Neuron (in vitro differentiated cells): ENCODE measurements around the gene PLEKHF1.

Experiments
- H2AFZ ChIP-seq: one replicate; pipeline ENCODE4 v1.6.1; 2013; ENCODE audit warnings: low read depth, mild to moderate bottlenecking, inconsistent platforms, low read length, moderate library complexity
- H3K27me3 ChIP-seq: one replicate; pipeline ENCODE4 v1.6.1; 2013; ENCODE audit warnings: low read length; ENCODE audit not compliant: insufficient read depth
- H3K36me3 ChIP-seq: one replicate; pipeline ENCODE4 v1.6.1; 2013; ENCODE audit warnings: low read length; ENCODE audit not compliant: insufficient read depth
- H3K4me1 ChIP-seq: one replicate; pipeline ENCODE4 v1.6.1; 2013; ENCODE audit warnings: low read length; ENCODE audit not compliant: insufficient read depth
- H3K4me3 ChIP-seq: 2 replicates; pipeline ENCODE4 v1.5.1; 2013; ENCODE audit warnings: mild to moderate bottlenecking, low read length, moderate library complexity
- H3K9me3 ChIP-seq: one replicate; pipeline ENCODE4 v1.6.1; 2013; ENCODE audit warnings: low read length

The PLEKHF1 gene

DNA sequence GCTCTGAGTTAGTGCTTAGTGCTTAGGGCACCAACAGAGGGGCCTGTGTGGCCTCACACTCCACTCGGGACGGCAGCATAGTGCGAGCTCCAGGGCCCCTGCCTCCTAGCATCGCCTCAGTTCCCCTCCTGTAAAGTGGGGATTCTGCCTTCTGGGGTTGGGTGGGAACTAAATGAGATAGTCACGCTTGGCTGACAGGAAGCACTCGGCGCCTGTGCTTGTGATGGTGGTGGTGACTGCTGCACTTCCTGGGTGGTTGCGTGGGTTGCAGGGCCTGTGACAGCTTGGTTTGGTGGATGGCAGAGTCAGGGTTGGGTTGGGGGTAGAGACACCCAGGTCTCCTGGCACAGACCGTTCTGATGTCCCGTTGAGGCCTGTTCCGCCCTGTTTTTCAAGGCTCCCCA, 7.7 kb downstream of the PLEKHF1 start:
- H3K4me3 ChIP-seq, result no peak overlapping the region
- H3K27me3 ChIP-seq, result no peaks in the 10 kb centered on the region
- no peaks in the 10 kb centered on the region for H3K9me3 ChIP-seq
- H3K4me1 ChIP-seq, result peaks cover 7% of the 10 kb centered on the region
- H3K36me3 ChIP-seq, result no peaks in the 10 kb centered on the region
- no peak overlapping the region for H2AFZ ChIP-seq

DNA sequence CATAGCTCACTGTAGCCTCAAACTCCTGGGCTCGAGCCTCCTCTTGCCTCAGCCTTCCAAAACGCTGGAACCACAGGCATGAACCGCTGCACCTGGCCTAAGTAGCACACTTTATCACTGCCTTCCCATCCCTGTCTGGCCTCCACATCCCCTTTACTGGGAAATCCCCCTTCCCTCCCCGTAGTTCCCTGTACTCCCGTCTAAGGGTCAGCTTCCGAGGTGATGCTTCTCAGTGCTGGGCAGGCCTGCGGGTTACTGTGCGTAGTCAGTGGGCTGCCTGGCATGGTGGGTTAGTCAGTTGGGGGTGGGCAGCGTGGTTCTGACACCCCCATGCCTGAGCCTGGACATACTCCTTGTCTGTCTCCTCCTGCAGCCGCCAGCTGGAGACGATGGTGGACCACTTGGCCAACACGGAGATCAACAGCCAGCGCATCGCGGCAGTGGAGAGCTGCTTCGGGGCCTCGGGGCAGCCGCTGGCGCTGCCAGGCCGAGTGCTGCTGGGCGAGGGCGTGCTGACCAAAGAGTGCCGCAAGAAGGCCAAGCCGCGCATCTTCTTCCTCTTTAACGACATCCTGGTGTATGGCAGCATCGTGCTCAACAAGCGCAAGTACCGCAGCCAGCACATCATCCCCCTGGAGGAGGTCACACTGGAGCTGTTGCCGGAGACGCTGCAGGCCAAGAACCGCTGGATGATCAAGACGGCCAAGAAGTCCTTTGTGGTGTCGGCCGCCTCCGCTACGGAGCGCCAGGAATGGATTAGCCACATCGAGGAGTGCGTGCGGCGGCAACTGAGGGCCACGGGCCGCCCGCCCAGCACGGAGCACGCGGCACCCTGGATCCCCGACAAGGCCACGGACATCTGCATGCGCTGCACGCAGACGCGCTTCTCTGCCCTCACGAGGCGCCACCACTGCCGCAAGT, 8.4 kb downstream of the PLEKHF1 start:
- no peaks in the 10 kb centered on the region for H3K36me3 ChIP-seq
- H3K9me3 ChIP-seq, result no peaks in the 10 kb centered on the region
- no peak overlapping the region for H2AFZ ChIP-seq
- H3K4me3 ChIP-seq, result no peak overlapping the region
- no peaks in the 10 kb centered on the region for H3K27me3 ChIP-seq
- peaks cover 12% of the 10 kb centered on the region for H3K4me1 ChIP-seq

DNA sequence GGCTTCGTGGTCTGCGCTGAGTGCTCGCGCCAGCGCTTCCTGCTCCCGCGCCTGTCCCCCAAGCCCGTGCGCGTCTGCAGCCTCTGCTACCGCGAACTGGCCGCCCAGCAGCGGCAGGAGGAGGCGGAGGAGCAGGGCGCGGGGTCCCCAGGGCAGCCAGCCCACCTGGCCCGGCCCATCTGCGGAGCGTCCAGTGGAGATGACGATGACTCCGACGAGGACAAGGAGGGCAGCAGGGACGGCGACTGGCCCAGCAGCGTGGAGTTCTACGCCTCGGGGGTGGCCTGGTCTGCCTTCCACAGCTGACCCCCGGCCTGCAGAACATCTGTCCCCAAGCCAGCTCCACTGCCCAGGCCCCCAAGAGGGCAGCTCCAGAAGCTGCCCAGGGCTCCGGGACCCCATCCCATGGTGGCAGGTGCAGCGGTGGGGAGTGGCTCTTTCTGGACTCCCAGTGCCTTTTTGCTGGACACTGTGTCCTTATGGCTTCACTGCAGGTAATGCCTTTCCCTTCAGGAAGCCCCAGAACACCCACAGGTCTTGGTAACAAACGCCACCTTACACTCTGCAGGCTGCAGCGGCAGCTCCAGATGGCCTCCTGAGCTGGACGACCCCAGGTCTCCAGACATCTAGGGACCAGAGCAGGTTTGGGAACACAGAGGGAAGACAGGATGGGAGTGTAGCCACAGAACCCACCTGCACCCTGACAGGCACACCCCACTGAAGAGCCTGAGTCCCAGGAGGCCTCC, 9.3 kb downstream of the PLEKHF1 start:
- Histone ChIP-seq H3K4me1 (peaks cover 14% of the 10 kb centered on the region), H2AFZ (no peak overlapping the region)

DNA sequence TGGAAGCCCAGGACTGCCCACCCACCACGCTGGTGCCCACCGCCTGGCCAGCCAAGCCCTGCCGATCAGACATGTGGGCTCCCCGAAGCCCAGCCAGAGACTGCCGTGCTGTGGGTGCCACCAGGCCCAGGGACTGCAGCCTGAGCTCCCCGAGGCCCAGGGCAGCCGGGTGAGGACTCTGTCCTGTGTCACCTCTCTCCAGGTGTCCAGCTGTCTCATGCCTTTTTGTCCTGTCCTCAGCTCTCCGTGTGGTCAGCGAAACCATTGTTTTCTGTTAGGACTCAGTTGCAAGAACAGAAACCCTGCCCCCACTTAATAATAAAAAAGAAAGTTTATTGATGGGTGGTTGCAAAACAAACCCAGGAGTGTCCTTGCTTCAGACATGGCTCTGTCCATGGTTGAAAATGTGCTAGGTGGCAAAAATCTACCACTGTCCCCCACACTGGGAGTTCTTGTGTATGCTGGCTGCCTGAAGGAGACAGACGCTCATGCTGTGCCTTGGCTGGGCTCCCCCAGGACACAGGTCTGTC, 9.9 kb downstream of the PLEKHF1 start:
- H3K4me3 ChIP-seq, result no peak overlapping the region
- no peaks in the 10 kb centered on the region for H3K9me3 ChIP-seq
- peaks cover 14% of the 10 kb centered on the region for H3K4me1 ChIP-seq
- H3K27me3 ChIP-seq, result no peaks in the 10 kb centered on the region
- no peak overlapping the region for H2AFZ ChIP-seq
- no peaks in the 10 kb centered on the region for H3K36me3 ChIP-seq

More for the DNA sequence above, 9.3 kb downstream of the PLEKHF1 start:
- no peaks in the 10 kb centered on the region for H3K9me3 ChIP-seq
- H3K27me3 ChIP-seq, result no peaks in the 10 kb centered on the region
- no peak overlapping the region for H3K4me3 ChIP-seq
- H3K36me3 ChIP-seq, result no peaks in the 10 kb centered on the region

DNA sequence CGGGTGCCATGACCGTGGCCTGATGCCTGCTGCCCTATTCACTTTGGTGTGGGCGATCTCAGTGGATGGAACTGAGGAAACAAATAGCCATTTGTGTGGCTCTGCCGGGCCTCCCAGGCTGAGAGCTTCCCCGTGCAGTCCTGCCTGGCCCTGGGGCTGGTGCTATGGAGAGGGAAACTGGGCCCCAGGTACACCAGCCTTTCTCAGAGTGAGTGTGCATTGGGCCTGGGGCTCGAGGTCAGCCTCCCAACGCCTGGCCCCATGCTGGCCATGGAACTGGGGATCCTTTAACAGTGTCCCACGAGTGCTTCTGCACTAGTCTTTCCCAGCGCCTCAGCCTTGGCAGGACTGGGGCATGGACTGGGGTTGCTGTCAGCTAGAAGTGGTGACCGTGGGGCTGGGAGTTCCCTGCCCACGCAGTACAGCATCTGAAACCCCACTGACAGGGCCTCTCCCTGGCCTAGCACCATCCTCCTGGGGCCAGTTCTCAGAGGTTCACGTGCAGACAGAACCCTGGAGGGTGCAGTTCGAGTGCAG, 10.5 kb downstream of the PLEKHF1 start:
- no peaks in the 10 kb centered on the region for H3K27me3 ChIP-seq
- H3K4me1 ChIP-seq, result peaks cover 14% of the 10 kb centered on the region
- no peak overlapping the region for H2AFZ ChIP-seq
- H3K36me3 ChIP-seq, result no peaks in the 10 kb centered on the region
- no peak overlapping the region for H3K4me3 ChIP-seq
- H3K9me3 ChIP-seq, result no peaks in the 10 kb centered on the region

DNA sequence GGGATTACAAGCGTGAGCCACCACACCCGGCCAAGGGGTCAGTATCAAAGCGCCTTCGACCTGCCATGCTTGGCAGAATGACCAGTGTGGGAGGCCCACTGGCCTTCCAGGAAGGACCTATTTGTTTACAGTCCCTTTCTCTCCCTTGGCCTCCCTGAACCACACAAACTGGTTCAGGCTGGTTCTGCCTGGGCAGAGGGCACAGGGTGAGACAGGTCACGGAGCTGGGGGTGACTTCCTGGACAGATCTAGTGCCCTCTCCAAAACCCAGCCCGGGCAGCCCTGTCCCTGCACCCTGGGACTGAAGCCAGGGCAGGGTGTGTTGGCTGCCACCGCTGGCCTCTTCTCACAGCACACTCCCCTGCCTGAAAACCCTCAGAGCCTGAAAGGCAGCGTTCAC, 11.3 kb downstream of the PLEKHF1 start:
- Histone ChIP-seq H3K36me3 (no peaks in the 10 kb centered on the region), H3K4me3 (no peak overlapping the region), H2AFZ (no peak overlapping the region), H3K27me3 (peaks cover 2% of the 10 kb centered on the region), H3K9me3 (no peaks in the 10 kb centered on the region), H3K4me1 (peaks cover 14% of the 10 kb centered on the region)

DNA sequence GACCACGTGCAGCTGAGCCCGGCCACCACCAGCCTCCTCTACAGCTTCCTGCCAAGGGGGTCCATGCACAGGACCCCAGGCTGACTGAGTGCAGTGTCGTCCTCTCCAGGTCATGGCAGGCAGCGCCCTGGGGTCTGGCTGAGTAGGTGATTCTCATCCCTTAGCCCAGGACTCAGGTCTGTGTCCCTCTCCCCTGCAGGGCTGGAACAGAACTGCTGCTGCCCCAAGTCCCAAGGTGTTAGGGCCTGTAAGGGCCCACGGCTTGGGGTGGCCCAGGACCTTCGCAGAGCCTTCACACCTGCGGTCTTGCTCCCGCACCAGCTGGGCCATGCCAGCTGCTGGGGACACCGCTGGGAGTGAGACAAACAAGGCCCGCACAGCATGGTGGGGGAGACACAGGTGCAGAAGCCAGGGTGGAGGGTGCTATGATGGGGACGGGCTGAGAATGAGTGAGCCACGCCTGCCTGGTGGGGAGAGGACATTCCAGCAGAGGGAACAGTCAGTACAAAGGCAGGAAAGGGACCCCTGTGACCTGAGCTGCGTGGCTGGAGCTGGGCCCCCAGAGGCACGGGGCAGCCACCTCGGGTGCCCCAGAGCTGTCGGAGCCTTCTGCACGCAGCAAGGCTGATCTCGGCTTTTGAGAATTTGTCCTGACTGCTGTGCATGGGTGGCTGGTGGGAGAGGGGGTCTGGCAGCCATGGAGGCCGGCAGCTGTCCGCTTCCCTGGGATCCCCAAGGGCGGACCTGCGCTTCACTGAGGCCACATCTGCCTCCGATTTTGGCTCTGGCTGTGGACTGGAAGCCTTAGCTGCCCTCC, 11.9 kb downstream of the PLEKHF1 start:
- Histone ChIP-seq H3K9me3 (no peaks in the 10 kb centered on the region), H3K27me3 (peaks cover 2% of the 10 kb centered on the region), H3K36me3 (no peaks in the 10 kb centered on the region), H2AFZ (no peak overlapping the region), H3K4me1 (peaks cover 14% of the 10 kb centered on the region), H3K4me3 (no peak overlapping the region)

DNA sequence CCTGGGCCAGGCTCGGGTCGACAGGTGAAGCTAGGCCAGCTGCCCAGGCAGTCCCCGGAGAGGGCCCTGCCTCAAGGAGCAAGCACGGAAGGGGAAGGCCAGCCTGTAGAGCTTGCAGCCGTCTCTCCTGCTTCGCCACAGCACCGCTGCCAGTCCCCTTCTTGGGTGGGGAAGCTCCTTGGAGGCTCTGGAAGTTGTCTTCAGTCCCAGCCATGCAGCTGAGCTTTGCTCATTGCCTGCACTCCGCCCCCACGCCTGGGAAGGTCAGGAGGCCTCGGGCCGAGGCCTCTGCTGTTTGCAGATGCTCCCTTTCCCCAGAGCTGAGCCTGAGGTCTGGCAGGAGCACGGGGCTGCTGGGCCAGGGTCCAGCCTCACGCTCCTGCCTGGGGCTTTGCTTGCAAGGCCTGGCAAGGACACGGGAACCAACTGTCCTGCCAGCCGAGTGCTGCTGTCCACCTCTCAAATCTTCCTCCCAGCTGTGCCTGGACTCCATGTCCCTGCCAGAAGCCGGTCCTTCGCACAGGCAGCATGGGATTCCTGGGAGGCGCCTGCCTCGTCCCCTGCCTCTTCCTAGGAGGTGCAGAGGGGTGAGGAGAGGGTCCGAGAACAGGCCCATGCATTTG, 13.3 kb downstream of the PLEKHF1 start:
- Histone ChIP-seq H3K9me3 (no peaks in the 10 kb centered on the region), H3K36me3 (no peaks in the 10 kb centered on the region), H3K27me3 (peaks cover 2% of the 10 kb centered on the region), H3K4me3 (no peak overlapping the region), H2AFZ (no peak overlapping the region), H3K4me1 (peaks cover 22% of the 10 kb centered on the region)

DNA sequence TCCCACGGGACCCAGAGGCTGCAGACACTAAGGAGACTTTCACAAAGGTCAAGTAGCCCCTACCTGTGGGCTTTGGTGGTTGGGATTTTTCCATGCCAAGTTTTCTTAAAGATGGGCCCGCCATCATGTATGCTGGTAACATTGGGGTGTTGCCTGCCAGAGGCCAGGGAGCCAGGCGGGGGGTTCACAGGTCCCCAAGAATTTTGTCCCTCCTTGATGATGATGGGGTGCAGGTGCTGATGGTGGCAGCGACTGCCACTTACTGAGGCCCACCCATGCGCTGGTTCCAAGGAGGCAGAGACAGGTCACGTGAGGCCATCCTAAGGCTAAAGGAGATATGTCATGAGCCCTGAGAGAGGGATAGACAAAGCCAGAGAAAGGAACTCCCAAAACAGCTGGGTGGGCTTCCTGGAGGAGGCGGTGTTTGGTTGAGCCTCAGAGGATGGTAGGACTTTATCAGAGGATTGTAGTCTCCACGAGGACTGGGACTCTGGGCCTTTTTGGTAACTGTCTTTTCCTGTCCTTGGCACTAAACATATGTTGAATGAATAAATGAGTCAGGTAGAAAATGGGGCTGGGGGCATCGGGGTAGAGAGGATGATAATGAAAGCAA, 14.4 kb downstream of the PLEKHF1 start:
- no peaks in the 10 kb centered on the region for H3K36me3 ChIP-seq
- peaks cover 22% of the 10 kb centered on the region for H3K4me1 ChIP-seq
- no peaks in the 10 kb centered on the region for H3K9me3 ChIP-seq
- H2AFZ ChIP-seq, result no peak overlapping the region
- peaks cover 2% of the 10 kb centered on the region for H3K27me3 ChIP-seq
- H3K4me3 ChIP-seq, result no peak overlapping the region

DNA sequence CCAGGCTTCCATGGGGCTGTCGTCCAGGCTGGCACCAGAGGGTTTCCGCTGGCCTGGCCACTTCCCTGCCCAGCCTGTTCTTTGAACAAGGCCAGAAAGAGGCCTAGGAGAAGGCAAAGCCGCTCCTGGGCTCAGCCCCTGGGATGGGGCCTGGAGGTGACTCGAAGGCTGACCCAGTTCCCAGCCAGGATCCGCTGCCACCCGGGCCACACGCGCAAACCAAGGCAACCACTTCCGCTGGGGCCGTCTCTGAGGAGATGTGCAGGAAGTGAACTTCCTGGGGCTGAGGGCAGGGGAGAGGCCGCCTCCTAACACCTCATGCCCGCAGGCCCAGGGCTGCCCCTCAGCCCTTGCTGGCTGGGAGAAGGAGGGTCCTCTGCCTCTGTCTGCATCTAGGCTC, 15.2 kb downstream of the PLEKHF1 start:
- H3K36me3 ChIP-seq, result no peaks in the 10 kb centered on the region
- H3K4me3 ChIP-seq, result no peak overlapping the region
- H3K4me1 ChIP-seq, result peaks cover 22% of the 10 kb centered on the region
- no peaks in the 10 kb centered on the region for H3K9me3 ChIP-seq
- H3K27me3 ChIP-seq, result peaks cover 2% of the 10 kb centered on the region
- H2AFZ ChIP-seq, result no peak overlapping the region

DNA sequence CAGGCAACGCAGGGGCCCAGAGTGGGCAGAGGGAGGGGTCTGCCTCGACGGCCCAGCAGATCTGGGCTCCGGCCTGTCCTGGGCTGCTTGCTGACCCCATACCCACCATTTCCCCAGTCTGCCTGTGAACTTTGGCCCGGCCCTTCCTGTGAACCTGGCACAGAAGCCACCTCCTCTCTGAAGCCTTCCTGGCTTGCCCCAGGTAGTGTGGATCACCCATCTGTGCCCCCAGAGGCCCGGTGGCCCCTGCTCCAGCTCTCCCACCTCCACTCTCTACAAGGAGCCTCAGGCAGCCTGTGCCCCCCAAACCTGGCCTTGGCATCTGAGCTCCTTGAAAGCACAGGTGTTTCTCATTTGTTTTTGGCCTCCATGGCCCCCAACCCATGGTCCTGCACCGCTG, 15.7 kb downstream of the PLEKHF1 start:
- H3K36me3 ChIP-seq, result no peaks in the 10 kb centered on the region
- peaks cover 2% of the 10 kb centered on the region for H3K27me3 ChIP-seq
- no peak overlapping the region for H3K4me3 ChIP-seq

More for the DNA sequence above, 15.7 kb downstream of the PLEKHF1 start:
- Histone ChIP-seq H3K4me1 (peaks cover 22% of the 10 kb centered on the region), H3K9me3 (no peaks in the 10 kb centered on the region), H2AFZ (no peak overlapping the region)
